Measurements from ENCODE around the gene CD2BP2. TPM values are rescaled to one million over a fixed set of nuclear protein-coding genes. Genes with fewer than 3 reads are reported as not detected.
"Not testable (repeated sequence)": the region's sequence is repeated elsewhere in the genome, so short reads cannot be mapped to it uniquely, and the experiment has no call there.

CD2BP2 gene
- total RNA-seq, 1 donor from 2014 or later: 52.3 TPM

GRCh38 chr16:30397776-30398660, 42.9 kb upstream of the CD2BP2 start:
- H3K4me3 ChIP-seq: no peak overlapping the region
- no peak overlapping the region for H3K27ac ChIP-seq
- no peaks in the 10 kb centered on the region for H3K9me3 ChIP-seq
- peaks cover 18% of the 10 kb centered on the region for H3K36me3 ChIP-seq
- intact Hi-C loops (cut with DNase I): no loop called here
- no peak for DNase-seq
- H3K4me1 ChIP-seq: peaks cover 48% of the 10 kb centered on the region
- TF ChIP-seq CTCF (IDR thresholded peaks at IDR 0.05): no peak
- no peaks in the 10 kb centered on the region for H3K27me3 ChIP-seq (ENCODE audit: low read depth)
- ATAC-seq: no peak

GRCh38 chr16:30397056-30397455, 41.9 kb upstream of the CD2BP2 start:
- H3K36me3 ChIP-seq: peaks cover 18% of the 10 kb centered on the region
- no peak for TF ChIP-seq CTCF (IDR thresholded peaks at IDR 0.05)
- H3K4me1 ChIP-seq: peaks cover 48% of the 10 kb centered on the region
- H3K27ac ChIP-seq: no peak overlapping the region
- H3K27me3 ChIP-seq (ENCODE audit: low read depth): no peaks in the 10 kb centered on the region
- H3K4me3 ChIP-seq: no peak overlapping the region
- DNase-seq (no peak), ATAC-seq (no peak)
- H3K9me3 ChIP-seq: no peaks in the 10 kb centered on the region
- intact Hi-C loops (cut with DNase I): no loop called here

GRCh38 chr16:30396627-30397026, 41.5 kb upstream of the CD2BP2 start:
- Histone ChIP-seq H3K4me1 (peaks cover 48% of the 10 kb centered on the region), H3K36me3 (peaks cover 18% of the 10 kb centered on the region)
- H3K4me3 ChIP-seq; H3K27me3 ChIP-seq (ENCODE audit: low read depth); intact Hi-C loops (cut with DNase I); H3K27ac ChIP-seq; ATAC-seq; H3K9me3 ChIP-seq; DNase-seq: not testable (repeated sequence)

GRCh38 chr16:30395992-30396585, 41.0 kb upstream of the CD2BP2 start:
- intact Hi-C loops (cut with DNase I): no loop called here
- H3K27me3 ChIP-seq (ENCODE audit: low read depth): no peaks in the 10 kb centered on the region

GRCh38 chr16:30395155-30395991, 40.3 kb upstream of the CD2BP2 start, which contains the start of gene ZNF48:
TSS of gene ZNF48 (plus strand) at chr16:30395420. CDS start at chr16:30395795, 375 bp downstream.
- intact Hi-C loops (cut with DNase I): no loop called here
- Histone ChIP-seq H3K4me1 (peaks cover 40% of the 10 kb centered on the region), H3K36me3 (peaks cover 18% of the 10 kb centered on the region), H3K4me3 (peak within 1 kb of the TSS; percentile 91), H3K27me3 (ENCODE audit: low read depth) (no peaks in the 10 kb centered on the region), H3K9me3 (no peaks in the 10 kb centered on the region), H3K27ac (peak within 1 kb of the TSS; percentile 80)
- DNase-seq (peak; percentile 92), ATAC-seq (peak; percentile 97)
- peak; percentile 15 for TF ChIP-seq CTCF (IDR thresholded peaks at IDR 0.05)

More at GRCh38 chr16:30395992-30396585, 41.0 kb upstream of the CD2BP2 start:
- Histone ChIP-seq H3K4me1 (peaks cover 43% of the 10 kb centered on the region), H3K4me3 (peak overlapping the region; percentile 91), H3K36me3 (peaks cover 18% of the 10 kb centered on the region), H3K9me3 (no peaks in the 10 kb centered on the region), H3K27ac (peak overlapping the region; percentile 80)
- DNase-seq (no peak), ATAC-seq (no peak)
- no peak for TF ChIP-seq CTCF (IDR thresholded peaks at IDR 0.05)
